ENCODE results near the gene SLC18A2.

GRCh38 chr10:117312430-117312829, 71.5 kb downstream of the SLC18A2 start:
- TF ChIP-seq CTCF (conservative IDR thresholded peaks at IDR 0.05; ENCODE audit: low read length) = no peak
- TF ChIP-seq EZH2phosphoT487 (IDR thresholded peaks at IDR 0.05; ENCODE audit: borderline replicate concordance) = no peak

All from Loucy (cell line).